ENCODE results near the gene DMRT3.

DNA sequence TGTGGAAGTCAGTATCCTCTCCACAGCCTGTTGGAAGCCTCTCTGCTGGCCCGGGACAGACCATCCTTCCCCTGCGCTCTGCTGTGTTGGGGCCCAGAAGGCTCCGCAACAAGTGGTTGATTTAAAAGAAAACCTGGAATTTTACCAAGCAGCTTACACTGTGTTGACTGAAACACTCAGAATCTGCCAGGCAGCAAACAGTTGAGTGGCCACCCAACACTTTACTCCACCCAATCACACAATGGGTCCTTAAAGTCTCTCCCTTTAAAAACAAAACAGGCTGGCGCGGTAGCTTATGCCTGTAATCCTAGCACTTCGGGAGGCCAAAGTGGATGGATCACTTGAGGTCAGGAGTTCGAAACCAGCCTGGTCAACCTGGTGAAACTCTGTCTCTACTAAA, 28.0 kb upstream of the DMRT3 start:
- no peak for TF ChIP-seq CTCF (IDR thresholded peaks at IDR 0.05; ENCODE audit: low read depth, low read length, poor library complexity, severe bottlenecking)
- TF ChIP-seq EZH2phosphoT487 (IDR thresholded peaks at IDR 0.05; ENCODE audit: borderline replicate concordance, low read length): no peak
